Activated CD4-positive, alpha-beta T cell treated with anti-CD3 and anti-CD28 coated beads, Interleukin-2, Interleukin-4, amounts not matched to agents 100 ng/mL and 50 ng/mL, durations not matched to agents 16 hours and 8 hours (primary cell): ENCODE data around the gene GPBAR1.
"Not testable (repeated sequence)": the region's sequence is repeated elsewhere in the genome, so short reads cannot be mapped to it uniquely, and the experiment has no call there.

Experiments used
- DNase-seq: peaks from one replicate; pipeline ENCODE4 v3.0.0-alpha.2; 2020; ENCODE audit warnings: low spot score

The GPBAR1 gene

GRCh38 chr2:218310853-218311540, 50.2 kb downstream of the GPBAR1 start:
- DNase-seq, result no peak

GRCh38 chr2:218311541-218312266, 50.9 kb downstream of the GPBAR1 start:
- DNase-seq, result not testable (repeated sequence)

- no peak for DNase-seq
Observed at GRCh38 chr2:218312267-218312756, 51.5 kb downstream of the GPBAR1 start.

- DNase-seq, result no peak
Observed at GRCh38 chr2:218313356-218313755, 52.5 kb downstream of the GPBAR1 start.
